Suppressor macrophage treated with lipopolysaccharide for 4 hours (primary cell): ENCODE data around the gene IGHMBP2.
"Not testable (repeated sequence)": the region's sequence is repeated elsewhere in the genome, so short reads cannot be mapped to it uniquely, and the experiment has no call there.

Source experiments
- DNase-seq: peaks from one replicate; pipeline ENCODE4 v3.0.0-alpha.2; 2020

Gene IGHMBP2

DNA sequence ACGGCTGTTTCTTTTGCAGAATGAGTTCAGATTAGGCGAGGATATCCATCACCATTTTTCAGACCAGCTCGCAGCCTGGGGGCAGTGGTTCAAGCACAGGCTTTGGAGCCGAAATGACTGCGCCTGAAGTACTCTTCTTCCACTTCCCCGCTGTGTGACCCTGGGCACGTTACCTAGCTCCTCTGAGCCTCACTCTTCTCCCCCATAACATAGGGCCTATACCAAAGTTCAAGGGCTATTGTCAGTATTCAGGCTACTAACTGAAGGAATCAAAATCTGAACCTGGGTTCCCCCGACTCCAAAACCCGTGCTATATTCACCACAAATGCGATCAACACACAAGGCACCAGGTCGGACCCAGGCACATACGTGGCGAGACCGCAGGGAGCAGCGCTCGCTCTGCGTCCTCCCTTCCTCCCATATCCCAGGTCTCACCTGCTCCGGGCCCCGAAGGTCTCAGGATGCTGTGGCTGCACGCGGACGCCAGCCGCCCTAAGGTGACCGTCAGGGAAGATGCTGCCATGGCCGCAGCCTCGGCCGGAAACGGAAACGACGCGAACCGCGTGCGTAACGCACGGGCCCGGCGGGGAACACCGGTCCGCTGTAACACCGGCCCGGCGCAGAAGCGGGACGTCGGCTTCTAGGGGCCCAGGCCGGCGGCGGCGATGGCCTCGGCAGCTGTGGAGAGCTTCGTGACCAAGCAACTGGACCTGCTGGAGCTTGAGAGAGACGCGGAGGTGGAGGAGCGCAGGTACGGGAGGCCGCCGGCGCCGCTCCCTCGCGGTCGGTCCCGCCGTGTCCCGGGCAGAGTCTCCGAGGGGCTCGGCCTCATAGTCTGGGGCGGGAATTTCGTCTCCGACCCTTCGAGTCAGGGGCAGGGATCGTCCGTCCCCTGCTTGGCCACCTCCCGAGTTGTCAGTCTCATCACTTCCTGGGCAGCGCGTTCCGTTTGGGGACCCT is at the start of gene IGHMBP2, which contains the start of gene MRPL21:
IGHMBP2 (plus strand) TSS at position 604 of the 960 bp plus-strand sequence; CDS start at position 666, 62 bp downstream.
MRPL21 (minus strand) TSS at position 545 of the 960 bp plus-strand sequence; CDS start at position 523, 22 bp downstream.
- peak; percentile 93 for DNase-seq

DNA sequence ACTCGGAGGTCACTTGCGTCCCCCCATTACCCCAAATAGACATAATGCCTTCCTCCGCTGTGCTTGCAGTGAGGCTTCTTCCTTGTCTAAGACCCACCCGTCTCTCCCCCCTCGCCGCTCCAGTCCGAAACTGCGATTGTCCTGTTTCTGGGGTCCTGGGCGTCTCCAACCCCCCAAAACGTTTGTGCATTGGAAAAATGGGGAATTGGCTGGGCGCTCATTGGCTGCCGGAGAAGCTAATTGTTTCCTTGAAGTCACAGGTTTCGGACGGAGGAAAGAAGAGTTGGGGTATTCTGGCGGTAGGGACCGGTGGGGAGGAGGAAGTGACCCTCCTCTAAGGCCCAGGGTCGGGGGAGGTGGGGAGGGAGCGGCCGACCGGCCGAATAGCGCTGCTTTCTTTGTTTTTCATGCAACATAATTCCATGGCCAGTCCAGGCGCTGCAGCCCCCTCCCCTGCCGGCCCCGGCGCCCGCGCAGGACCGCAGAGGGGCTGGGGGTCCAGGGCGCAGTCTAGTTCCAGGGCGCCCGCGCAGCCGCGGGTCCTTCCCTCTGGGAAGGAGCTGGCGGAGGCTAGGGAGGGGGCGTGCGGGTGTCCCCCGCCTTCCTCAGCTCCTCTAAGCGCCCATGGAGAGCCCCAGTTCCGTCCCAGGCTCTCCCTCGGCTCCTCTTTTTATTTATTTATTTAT is 49.3 kb upstream of the IGHMBP2 start:
- DNase-seq = no peak

DNA sequence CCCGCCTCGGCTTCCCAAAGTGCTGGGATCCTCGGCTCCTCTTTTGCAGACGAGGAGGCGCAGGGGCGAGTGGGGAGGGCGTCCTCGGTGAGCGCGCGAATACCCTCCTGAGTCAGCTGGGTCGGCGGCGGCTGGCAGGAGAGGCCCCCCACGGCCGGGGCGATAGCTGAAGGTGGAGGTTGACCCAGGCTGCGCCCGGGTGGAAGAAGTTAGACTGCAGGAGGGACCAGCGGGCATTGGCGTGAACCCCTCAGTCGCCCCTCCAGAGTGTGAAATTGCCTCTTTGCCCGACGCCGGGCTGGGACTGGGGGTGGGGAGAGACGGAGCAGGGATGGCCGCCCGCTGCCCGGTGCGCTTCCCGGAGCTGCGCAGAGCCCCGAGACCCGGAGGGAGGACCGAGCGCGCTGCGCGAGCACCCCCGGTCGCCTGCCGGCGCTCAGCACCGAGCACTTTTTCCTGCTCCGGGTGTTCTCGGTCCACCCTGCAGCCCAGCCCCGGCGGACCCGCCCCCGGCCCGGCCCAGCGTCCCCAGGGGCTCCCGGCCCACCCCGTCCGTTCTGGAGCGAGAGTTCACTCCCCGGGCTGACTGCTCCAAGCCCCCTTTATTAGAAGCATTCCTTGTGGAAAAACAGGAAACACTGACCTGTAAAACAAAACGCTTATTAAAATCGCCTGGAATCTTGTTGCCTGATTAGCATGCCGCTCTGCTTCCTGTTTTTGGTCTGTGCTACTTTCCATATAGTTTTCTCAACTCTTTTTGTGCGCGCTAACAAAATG is 48.3 kb upstream of the IGHMBP2 start:
- DNase-seq = peak; percentile 58

DNA sequence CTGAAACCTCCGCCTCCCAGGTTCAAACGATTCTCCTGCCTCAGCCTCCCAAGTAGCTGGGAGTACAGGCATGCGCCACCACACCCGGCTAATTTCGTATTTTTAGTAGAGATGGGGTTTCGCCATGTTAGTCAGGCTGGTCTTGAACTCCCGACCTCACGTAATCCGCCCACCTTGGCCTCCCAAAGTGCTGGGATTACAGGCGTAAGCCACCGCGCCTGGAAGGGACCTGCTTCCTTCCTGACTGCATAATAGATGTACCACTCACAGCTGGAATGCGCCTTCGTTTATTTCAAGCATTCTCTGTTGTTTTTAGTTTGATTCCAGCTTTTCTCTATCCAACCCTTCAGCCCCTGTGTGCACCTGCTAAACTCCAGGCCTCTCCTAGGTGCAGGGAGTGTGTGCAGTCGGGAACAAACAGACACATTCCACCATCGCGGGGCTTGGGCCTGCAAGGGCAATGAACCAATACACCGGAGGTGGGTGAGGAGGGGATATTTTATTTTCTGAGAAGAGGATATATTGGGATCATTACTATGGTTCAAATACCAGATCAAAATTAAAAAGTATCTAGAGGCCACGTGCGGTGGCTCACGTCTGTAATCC is 47.2 kb upstream of the IGHMBP2 start:
- not testable (repeated sequence) for DNase-seq

DNA sequence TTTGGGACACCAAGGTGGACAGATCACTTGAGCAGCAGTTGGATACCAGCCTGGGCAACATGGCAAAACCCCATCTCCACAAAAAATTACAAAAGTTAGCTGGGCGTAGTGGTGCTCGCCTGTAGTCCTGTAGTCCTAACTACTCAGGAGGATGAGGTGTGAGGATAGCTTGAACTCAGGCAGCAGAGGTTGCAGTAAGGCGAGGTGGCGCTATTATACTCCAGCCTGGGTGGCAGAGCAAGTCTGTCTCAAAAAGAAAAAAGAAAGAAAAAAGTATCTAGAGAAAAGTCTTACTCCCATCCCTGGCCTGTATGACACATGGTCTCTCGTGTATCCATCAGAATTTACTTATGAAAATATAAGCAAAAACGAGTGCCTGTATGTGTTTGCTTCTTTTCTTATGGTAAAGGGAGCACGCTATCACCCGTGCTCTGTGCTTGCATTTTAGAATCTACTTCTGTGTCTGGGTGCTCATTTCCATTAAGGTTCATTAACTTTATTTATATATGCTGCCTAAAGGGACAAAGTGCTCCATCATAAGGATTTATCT is 46.6 kb upstream of the IGHMBP2 start:
- no peak for DNase-seq

DNA sequence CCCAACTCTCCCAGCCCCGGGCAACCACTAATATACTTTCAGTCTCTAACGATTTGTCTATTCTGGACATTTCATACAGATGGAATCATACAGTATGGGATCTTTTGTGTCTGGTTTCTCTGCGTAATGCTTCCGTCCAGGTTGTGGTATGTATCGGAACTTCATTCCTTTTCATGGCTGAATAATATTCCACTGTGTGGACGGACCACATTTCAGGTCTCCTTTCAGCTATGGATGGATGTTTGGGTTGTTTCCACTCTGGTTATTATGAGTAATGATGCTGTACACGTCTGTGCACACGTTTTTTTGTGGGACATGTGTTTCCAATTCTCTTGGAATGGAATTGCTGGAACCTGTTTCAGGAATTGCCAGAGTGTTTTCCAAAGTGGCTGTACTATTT is 44.6 kb upstream of the IGHMBP2 start:
- no peak for DNase-seq

DNA sequence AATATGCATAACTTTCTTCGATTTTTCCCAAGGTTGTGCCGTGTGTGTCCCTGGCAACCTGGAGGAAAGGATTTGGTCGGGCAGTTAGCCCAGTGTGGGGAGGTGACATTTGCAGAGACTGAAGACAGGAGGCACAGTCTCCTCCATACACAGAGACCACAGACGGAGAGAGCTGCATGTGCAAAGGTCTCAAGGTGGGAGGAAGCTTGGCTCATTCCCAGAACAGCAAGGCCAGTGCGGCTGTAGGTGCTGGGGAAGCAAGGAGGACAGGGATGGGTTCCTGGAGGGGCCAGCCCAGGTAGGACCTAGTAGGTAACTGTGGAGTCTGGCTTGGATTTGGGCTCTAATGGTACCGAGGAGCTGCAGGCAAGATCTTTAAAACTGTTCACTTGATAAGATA is 41.3 kb upstream of the IGHMBP2 start:
- DNase-seq = no peak

DNA sequence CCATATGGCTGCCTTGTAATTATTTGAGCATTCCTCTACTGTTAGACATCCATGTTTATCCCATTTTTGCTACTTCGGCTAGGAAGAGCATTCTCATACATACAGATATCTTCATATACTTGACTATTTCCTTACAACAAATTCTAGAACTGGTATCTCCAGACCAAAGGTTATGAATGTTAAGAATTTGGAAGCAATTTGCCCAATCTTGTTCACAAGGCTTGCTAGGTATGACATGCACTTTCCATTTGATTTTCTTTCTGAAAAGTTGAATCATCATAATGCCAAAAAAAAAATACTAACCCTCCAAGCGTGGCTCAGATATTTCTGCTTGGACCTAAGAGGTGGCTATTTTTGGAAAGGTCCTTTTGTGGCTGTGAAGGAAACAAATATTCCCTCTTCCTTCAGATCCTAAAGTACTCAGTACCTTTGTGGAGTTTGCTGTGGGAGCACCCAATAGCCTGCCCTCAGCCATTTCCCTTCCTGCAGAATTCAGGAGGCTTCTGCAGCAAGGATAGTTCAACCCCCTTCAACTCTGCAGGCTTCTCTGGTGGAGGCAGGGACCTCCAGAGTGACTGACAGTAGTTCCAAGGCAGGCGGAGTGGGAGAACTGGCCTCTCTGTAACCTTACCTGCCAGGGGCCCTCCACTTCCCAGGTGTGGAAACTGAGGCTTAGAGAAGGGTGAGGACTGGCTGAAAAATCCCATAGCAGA is 40.0 kb upstream of the IGHMBP2 start:
- no peak for DNase-seq

DNA sequence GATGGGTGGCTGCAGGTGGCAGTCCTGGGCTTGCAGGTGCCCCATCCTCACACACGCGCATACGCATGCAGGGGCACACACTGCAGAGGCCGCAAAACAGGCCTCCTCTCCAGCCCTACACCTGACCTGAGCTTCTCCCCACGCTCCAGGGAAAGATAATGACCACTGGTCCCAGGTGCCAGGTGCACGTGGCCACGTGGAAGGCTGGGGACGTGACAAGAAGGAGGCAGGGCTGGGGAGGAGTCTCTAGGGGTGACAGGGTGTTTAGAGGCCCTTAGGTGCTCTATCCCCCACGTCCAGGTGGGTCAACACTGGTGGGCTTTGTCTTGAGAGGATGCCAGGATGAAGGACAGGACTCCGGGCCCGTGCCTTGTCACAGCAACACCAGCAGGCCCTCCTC is 38.5 kb upstream of the IGHMBP2 start:
- no peak for DNase-seq

DNA sequence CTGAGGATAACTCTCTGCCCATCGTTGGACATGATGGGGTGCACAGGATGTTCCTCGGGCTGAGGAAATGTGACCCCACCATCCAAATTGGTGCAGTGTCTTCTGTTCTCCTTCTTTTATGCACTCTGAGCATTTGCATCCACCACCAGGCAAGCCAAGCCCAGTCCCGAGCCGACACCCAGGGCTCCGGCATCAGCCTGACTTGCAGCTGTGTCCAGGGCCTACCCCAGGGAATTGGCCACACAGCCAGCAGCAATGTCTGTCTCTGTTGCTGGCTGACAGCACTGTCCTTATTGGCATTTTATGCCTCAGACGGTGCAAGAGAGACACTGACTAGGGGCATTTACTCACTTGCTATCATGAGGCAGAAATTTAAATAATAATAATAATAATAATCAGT is 36.6 kb upstream of the IGHMBP2 start:
- no peak for DNase-seq

DNA sequence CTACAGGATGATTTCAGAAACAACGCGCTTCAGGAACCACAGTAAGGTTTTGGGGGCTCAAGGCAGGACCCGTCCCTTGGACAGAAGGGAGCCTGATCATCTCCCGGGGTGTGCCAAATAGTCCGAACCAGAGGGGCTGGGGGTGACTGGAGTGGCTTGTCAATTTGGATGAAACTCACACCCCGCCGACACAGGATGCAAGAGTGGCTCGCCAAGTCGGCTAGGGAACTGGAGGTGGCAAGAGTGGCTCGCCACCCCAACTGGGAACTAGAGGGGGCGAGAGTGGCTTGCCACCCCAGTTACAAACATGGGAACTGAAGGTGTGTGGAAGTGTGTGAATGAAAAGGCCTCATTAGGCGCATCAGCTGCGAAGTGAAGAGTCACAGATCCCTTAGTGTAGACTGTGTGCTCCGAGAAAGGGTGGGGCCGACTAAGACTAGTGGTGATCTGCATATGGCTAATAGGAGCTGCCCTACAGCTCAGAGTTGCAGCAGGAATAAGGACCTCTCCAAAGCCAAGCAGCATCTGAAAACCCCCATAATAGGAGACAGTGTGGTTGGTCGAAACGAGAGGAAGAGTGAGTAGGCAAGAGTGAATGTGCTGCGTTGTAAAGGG is 35.4 kb upstream of the IGHMBP2 start:
- no peak for DNase-seq

DNA sequence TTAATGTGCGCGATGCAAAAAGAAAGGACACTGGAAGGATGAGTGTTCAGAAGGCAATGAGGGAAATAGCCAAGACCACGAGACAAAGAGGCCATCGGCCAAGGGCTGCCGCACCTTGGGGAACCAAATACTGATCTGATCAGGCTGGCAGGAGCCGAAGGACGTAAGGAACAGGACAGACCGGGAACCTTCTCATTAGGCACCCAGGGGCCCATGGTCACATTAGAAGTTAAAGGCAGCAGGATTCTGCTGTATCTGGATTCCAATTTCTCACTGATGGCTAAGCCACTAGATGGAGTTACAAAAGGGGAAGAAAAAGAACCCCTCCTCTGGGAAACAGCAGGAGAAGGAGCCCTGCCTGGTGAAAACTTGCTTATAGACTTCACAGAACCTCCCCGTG is 33.2 kb upstream of the IGHMBP2 start:
- DNase-seq = peak; percentile 17

DNA sequence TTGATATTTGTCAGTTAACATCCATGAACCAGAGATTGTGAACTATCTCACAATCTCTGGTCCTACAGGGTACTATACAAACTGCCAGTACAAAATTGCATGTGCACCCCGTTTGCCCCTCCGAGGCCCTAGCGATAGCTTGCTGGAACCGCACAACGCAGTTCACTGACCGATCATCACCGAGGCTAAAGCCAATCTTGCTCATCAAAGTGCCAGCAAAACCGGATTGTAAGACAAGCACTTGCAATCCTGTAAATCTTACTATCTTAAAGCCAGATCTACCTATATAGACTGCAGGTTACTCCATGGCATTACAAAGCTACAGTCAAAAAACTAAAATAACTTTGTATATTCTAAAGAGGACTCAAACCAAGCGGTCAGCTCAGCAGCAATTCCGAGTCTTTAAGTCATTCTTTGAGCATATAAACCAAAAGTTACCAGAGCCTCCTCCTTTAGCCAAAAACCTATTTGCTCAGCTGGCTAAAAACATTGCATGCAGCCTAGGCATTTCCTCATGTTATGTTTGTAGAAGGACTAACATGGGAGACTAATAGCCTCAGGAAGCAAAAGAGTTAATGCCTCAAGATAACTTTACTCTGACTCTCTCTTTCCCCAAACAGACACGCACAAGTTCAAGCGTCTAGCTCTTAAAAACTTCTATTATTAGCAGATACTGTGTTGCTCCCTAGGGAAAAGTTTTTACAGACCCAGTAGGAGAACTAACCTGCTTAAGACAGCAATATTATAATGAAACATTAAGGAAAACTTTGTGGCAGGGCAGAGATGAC is 31.3 kb upstream of the IGHMBP2 start:
- DNase-seq = no peak

DNA sequence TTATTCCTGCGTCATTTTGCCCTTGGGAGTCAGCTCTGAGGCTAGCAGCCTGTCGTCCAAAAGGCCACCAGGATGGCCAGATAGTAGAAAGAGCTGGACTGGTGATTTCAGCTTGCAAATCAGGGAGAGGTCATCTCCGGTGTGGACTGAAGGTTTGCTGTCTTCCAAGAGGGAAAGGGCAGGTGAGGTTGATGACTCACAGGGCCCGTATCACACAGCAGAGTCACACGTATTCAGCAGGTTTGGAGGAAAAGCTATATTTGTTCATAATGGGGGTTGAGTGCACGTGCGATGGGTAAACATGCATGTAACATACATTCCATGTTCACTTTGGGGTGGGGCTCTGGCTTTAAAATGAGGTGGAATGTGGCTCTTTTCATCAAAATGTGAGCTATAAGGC is 25.7 kb upstream of the IGHMBP2 start:
- no peak for DNase-seq

DNA sequence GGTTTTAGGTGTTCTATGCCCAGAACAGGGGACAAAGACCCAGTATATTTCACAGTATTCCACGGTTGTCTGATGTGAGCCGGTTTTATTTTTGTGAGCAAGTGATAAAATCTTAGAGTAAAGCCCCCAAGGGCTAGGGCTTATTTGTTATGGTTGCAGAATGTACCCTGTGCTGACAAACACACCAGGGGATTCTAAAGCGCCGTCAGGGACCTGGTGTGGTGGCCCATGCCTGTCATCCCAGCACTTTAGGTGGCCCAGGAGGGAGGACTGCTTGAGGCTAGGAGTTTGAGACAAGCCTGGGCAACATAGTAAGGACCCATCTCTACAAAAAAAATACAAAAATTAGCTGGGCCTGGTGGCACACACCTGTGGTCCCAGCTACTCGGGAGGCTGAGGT is 22.8 kb upstream of the IGHMBP2 start:
- DNase-seq = no peak

DNA sequence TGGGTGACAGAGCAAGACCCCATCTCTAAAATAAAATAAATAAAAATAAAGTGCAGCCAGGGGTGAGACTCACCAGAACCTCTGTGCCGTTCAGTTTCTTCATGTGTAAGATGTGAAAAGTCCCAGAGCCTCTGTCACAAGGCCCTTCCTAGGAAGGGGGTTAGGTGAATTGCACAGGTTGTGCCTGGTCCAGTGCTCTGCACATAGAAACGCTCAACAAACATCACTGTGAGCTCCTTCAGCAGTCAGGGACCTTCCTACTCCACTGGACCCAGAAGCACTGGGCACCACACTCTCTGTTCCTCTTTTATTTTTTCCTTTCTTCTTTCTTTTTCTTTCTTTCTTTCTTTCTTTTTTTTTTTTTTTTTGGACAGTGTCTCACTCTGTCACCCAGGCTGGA is 22.4 kb upstream of the IGHMBP2 start:
- no peak for DNase-seq

DNA sequence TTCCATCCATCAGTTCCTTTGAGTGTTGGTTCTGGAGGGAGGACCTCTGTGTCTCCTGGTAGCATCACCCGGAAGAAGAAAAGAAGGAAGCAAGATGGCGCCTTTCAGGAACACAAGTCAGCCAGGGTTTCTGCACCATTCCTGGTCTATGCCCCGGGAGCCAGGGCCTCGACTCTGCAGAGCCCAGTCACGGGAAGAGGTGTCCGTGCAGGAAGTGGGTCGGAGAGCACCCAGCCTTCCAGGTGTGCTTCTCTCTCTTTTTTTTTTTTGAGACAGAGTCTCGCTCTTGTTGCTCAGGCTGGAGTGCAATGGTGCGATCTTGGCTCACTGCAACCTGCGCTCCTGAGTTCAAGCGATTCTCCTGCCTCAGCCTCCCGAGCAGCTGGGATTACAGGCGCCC is 21.3 kb upstream of the IGHMBP2 start:
- DNase-seq = no peak

DNA sequence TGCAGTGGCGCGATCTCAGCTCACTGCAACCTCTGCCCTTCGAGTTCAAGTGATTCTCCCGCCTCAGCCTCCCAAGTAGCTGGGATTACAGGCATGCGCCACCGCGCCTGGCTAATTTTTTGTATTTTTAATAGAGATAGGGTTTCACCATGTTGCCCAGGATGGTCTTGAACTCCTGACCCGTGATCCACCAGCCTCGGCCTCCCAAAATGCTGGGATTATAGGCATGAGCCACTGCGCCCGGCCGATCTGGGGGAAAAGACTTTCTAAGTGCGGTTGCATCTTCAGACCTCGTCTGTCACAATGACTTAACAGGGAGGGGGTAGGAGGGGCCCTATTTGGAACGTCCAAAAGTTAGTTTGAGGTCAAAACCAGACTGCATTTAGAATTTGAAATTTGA is 18.9 kb upstream of the IGHMBP2 start:
- not testable (repeated sequence) for DNase-seq

DNA sequence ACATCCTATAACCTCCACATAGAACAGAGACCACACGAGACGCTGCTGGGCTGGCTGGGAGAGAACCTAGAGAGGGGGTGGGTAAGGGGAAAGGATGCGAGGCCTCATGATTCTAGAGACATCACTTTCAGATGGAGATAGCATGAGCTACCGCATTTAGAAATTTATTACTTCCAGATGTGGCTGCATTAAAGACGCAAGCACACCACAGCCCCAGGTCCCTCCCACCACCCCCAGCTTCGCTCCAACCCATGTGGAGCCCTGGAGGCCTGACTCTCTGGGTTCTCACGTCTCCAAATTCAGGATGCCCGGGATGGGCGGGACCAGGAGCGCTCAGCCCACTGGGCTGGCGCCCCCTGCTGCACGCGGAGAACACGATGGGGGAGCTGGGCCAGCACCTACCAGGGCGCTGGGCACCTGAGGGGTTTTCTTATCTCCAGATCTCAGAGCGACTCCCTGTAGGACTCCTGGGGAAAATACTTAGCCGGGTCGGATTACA is 13.7 kb upstream of the IGHMBP2 start:
- no peak for DNase-seq
